RWPE2 (cell line): ENCODE measurements around the gene DHPS.

ENCODE experiments used
- ATAC-seq: fragments of 200-7000 bp; cut with Tn5 transposase; 3 replicates; pipeline ENCODE4 v1.9.1; 2021; ENCODE audit warnings: low read depth
- DNase-seq: peaks from one replicate; pipeline ENCODE4 v3.0.0-alpha.2; 2020; ENCODE audit warnings: low spot score
- H3K27ac ChIP-seq: fragments of 450-650 bp; 2 replicates; pipeline ENCODE4 v1.5.1; 2017; ENCODE audit warnings: mild to moderate bottlenecking; ENCODE audit not compliant: poor library complexity, severe bottlenecking
- H3K27me3 ChIP-seq: fragments of 250-450 bp; sonication (Bioruptor Pico); 2 replicates; pipeline ENCODE4 v1.5.1; 2021; ENCODE audit warnings: mild to moderate bottlenecking, moderate library complexity; ENCODE audit not compliant: insufficient read depth, poor library complexity, severe bottlenecking
- H3K36me3 ChIP-seq: fragments of 250-450 bp; sonication (Bioruptor Pico); 2 replicates; pipeline ENCODE4 v1.5.1; 2020; ENCODE audit warnings: low read depth, mild to moderate bottlenecking, moderate library complexity
- H3K4me1 ChIP-seq: fragments of 250-450 bp; sonication (Bioruptor Pico); 2 replicates; pipeline ENCODE4 v1.5.1; 2021; ENCODE audit warnings: mild to moderate bottlenecking, moderate library complexity; ENCODE audit not compliant: insufficient read depth, poor library complexity, severe bottlenecking
- H3K4me3 ChIP-seq: fragments of 250-450 bp; sonication (Bioruptor Pico); 2 replicates; pipeline ENCODE4 v1.5.1; 2021; ENCODE audit warnings: mild to moderate bottlenecking, moderate library complexity; ENCODE audit not compliant: severe bottlenecking
- H3K9me3 ChIP-seq: fragments of 250-450 bp; sonication (Bioruptor Pico); 2 replicates; pipeline ENCODE4 v1.5.1; 2021; ENCODE audit warnings: mild to moderate bottlenecking, moderate library complexity; ENCODE audit not compliant: severe bottlenecking
- CTCF ChIP-seq: fragments of 450-650 bp; IDR thresholded peaks from one replicate; pipeline ENCODE4 v1.5.1; 2017; ENCODE audit warnings: mild to moderate bottlenecking, moderate library complexity; ENCODE audit not compliant: poor library complexity, severe bottlenecking

Gene DHPS

GRCh38 chr19:12655546-12655945 is 26.1 kb downstream of the DHPS start:
- Histone ChIP-seq H3K36me3 (peaks cover 3% of the 10 kb centered on the region; the same call in 1 of the 2 replicates), H3K4me1 (no peaks in the 10 kb centered on the region)
- DNase-seq = no peak

GRCh38 chr19:12652219-12652618 is 29.5 kb downstream of the DHPS start:
- Histone ChIP-seq H3K4me1 (no peaks in the 10 kb centered on the region), H3K27ac (no peak overlapping the region), H3K36me3 (no peaks in the 10 kb centered on the region; the same call in 1 of the 2 replicates), H3K9me3 (no peaks in the 10 kb centered on the region), H3K4me3 (no peak overlapping the region), H3K27me3 (no peaks in the 10 kb centered on the region)
- no peak for TF ChIP-seq CTCF
- no peak for DNase-seq
- ATAC-seq = no peak

More at GRCh38 chr19:12655546-12655945, 26.1 kb downstream of the DHPS start:
- TF ChIP-seq CTCF = no peak
- Histone ChIP-seq H3K9me3 (no peaks in the 10 kb centered on the region), H3K27me3 (no peaks in the 10 kb centered on the region), H3K4me3 (no peak overlapping the region), H3K27ac (no peak overlapping the region)
- no peak for ATAC-seq

GRCh38 chr19:12649941-12650340 is 31.7 kb downstream of the DHPS start:
- Histone ChIP-seq H3K4me1 (no peaks in the 10 kb centered on the region), H3K27me3 (no peaks in the 10 kb centered on the region), H3K9me3 (no peaks in the 10 kb centered on the region), H3K4me3 (no peak overlapping the region), H3K36me3 (no peaks in the 10 kb centered on the region), H3K27ac (no peak overlapping the region)
- TF ChIP-seq CTCF = no peak
- ATAC-seq = no peak
- no peak for DNase-seq

- Histone ChIP-seq H3K4me3 (peak overlapping the region; percentile 35), H3K27me3 (no peaks in the 10 kb centered on the region), H3K36me3 (no peaks in the 10 kb centered on the region), H3K9me3 (no peaks in the 10 kb centered on the region), H3K27ac (no peak overlapping the region), H3K4me1 (no peaks in the 10 kb centered on the region)
- DNase-seq (no peak), ATAC-seq (peak; percentile 52)
- peak; percentile 71 for TF ChIP-seq CTCF
Measured at GRCh38 chr19:12648088-12648487, 33.6 kb downstream of the DHPS start.

- no peaks in the 10 kb centered on the region for H3K27me3 ChIP-seq
- ATAC-seq (peak; percentile 79), DNase-seq (no peak)
- TF ChIP-seq CTCF = no peak
- no peak overlapping the region for H3K27ac ChIP-seq
- no peaks in the 10 kb centered on the region for H3K9me3 ChIP-seq
- no peaks in the 10 kb centered on the region for H3K4me1 ChIP-seq
- H3K4me3 ChIP-seq = peak overlapping the region; percentile 35
- no peaks in the 10 kb centered on the region for H3K36me3 ChIP-seq
Measured at GRCh38 chr19:12647490-12648071, 34.1 kb downstream of the DHPS start.
